ENCODE data around the gene TMEM151B.

TMEM151B gene

GRCh38 chr6:44269921-44270525, at the start of gene TMEM151B:
Gene TMEM151B (plus strand): TSS chr6:44270450. CDS start chr6:44270743, 293 bp downstream.
- no peak for DNase-seq (ENCODE audit: low read depth)
- TF ChIP-seq CTCF (conservative IDR thresholded peaks at IDR 0.05; ENCODE audit: low read length) = no peak
- H3K4me3 ChIP-seq (ENCODE audit: low read length) = no peak within 1 kb of the TSS

- H3K4me3 ChIP-seq (ENCODE audit: low read length) = no peak overlapping the region
- DNase-seq (ENCODE audit: low read depth) = no peak
- TF ChIP-seq CTCF (conservative IDR thresholded peaks at IDR 0.05; ENCODE audit: low read length) = no peak
Measured at GRCh38 chr6:44220913-44221290, 49.3 kb upstream of the TMEM151B start.

- no peak overlapping the region for H3K4me3 ChIP-seq (ENCODE audit: low read length)
- TF ChIP-seq CTCF (conservative IDR thresholded peaks at IDR 0.05; ENCODE audit: low read length) = peak; percentile 69
- DNase-seq (ENCODE audit: low read depth) = peak; percentile 77
Measured at GRCh38 chr6:44221291-44221960, 48.8 kb upstream of the TMEM151B start.

DNA sequence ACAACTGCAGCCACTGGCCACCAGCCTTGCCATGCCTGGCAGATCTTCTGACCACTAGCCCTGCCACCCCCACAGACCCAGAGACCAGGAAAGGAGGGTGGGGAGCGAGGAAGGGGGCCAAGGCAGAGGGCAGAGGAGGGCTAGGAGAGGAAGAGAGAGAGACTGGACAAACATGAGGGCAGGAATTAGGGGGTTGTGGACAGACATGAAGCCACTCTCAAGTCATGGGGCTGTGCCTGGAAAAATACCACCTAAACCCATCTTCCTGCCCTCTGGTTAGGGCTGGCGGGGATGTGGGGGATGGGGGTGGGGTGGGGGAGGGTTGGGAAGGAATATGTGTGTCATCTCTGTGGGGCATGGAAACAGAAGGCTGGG, 48.3 kb upstream of the TMEM151B start:
- no peak for DNase-seq (ENCODE audit: low read depth)
- H3K4me3 ChIP-seq (ENCODE audit: low read length) = no peak overlapping the region

DNA sequence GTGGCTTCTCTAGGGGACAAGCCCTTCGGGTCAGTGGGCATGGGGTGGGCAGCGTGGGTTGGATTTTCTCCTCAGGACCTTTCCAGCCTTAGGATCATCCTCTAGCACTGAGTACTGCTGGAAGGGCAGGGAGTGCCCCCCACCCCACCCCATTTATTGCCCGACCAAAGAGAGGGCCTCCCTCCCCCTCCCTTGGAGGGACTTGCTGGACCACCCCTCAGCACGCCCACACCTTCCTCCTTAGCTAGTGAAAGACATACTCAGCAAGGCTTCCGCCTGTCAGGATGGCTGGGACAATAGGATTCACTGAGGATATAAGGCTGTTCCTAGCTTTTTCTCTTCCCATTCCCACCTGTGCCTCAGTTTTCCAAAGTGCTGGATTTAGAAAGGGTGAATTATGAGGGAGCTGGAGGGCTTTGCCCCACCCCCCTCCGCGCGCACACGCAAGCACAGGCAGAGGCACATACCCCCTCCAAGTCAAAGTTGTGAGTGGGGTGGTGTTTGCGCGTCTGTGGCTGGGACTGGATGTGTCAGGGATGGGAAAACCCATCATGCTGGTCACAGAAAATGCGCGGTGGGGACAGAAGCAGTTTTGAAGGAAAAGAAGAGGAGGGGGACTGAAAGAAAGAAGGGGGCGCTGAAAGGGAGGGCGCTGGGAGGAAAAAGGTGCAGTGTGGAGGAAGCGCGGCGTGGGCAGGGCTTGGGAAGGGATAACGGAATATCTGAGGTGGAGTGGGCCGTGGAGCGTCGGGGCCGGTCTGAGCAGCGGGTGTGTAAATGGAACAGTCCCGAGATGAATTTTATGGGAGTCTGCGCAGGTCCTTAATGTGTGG, 47.5 kb upstream of the TMEM151B start:
- DNase-seq (ENCODE audit: low read depth) = no peak
- TF ChIP-seq CTCF (conservative IDR thresholded peaks at IDR 0.05; ENCODE audit: low read length) = no peak
- peak overlapping the region; percentile 57 for H3K4me3 ChIP-seq (ENCODE audit: low read length)

More for the DNA sequence above, 48.3 kb upstream of the TMEM151B start:
- TF ChIP-seq CTCF (conservative IDR thresholded peaks at IDR 0.05; ENCODE audit: low read length) = no peak

DNA sequence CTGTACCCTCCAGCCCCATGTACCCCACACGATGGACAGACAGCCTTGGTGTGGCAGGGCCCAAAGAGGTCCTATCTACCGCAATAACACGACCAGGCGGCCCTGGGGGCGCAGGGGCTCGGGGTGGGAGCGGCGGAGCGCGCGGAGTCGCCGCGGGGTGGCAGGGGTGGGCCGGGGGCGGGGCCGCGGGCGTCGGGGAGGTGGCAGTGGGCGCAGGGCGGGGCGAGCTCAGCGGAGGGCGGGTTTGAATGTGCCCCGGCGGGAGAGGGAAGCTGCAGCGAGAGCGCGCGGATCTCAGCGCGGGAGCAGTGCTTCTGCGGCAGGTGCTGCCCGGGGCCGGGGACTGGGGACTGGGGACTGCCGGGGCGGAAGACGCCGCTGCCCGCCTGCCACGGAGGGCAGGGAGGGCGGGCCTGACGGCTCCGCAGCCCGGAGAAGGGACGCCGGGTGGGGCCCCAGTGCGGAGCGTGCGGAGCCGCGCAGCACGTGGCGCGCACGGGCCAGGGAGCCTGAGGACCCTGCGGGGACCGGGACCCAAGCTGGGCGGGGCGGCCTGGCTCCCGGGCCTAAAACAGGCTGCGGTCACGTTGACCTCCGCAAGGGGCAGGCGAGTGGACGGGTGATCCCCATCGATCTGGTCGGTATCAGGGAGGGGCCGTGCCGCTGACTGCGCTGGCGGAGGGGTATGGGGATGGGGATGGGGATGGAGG, 46.8 kb upstream of the TMEM151B start, which contains the start of gene SLC29A1:
TSS of gene SLC29A1 (plus strand) at position 277 of the 710 bp plus-strand sequence. CDS start 3,719 bp downstream, outside the sequence.
- peak; percentile 23 for TF ChIP-seq CTCF (conservative IDR thresholded peaks at IDR 0.05; ENCODE audit: low read length)
- peak within 1 kb of the TSS; percentile 57 for H3K4me3 ChIP-seq (ENCODE audit: low read length)
- DNase-seq (ENCODE audit: low read depth) = no peak
